KMS-11 (cell line): ENCODE data around the gene PCNX2.

Experiments used
- H2AFZ ChIP-seq: fragments of 200-600 bp; sonication (generic); 2 replicates; pipeline ENCODE4 v1.6.1; 2016; ENCODE audit warnings: antibody characterized with exemption, mixed run types, low read depth
- H3K27ac ChIP-seq: fragments of 200-600 bp; sonication (generic); 2 replicates; pipeline ENCODE4 v1.6.1; 2016; ENCODE audit warnings: mild to moderate bottlenecking, mixed run types
- H3K27me3 ChIP-seq: fragments of 200-600 bp; sonication (generic); 2 replicates; pipeline ENCODE4 v1.6.1; 2017; ENCODE audit warnings: mild to moderate bottlenecking, low read depth, mixed run types, moderate library complexity; ENCODE audit not compliant: insufficient read depth
- H3K36me3 ChIP-seq: fragments of 200-600 bp; sonication (generic); 2 replicates; pipeline ENCODE4 v1.6.1; 2017; ENCODE audit warnings: mild to moderate bottlenecking, mixed run types; ENCODE audit not compliant: insufficient read depth
- H3K4me1 ChIP-seq: fragments of 200-600 bp; sonication (generic); 2 replicates; pipeline ENCODE4 v1.6.1; 2016; ENCODE audit warnings: mild to moderate bottlenecking, low read depth, mixed run types; ENCODE audit not compliant: poor library complexity, severe bottlenecking
- H3K4me2 ChIP-seq: fragments of 200-600 bp; sonication (generic); 2 replicates; pipeline ENCODE4 v1.7.0; 2016; ENCODE audit warnings: mild to moderate bottlenecking, mixed run types
- H3K4me3 ChIP-seq: fragments of 200-600 bp; sonication (generic); IDR thresholded peaks from 2 replicates; pipeline ENCODE4 v1.6.1; 2017; ENCODE audit warnings: low read depth, low read length, mixed read lengths; ENCODE audit not compliant: insufficient read depth
- H3K79me2 ChIP-seq: fragments of 200-600 bp; sonication (generic); 2 replicates; pipeline ENCODE4 v1.6.1; 2016; ENCODE audit warnings: low read depth, mixed run types; ENCODE audit not compliant: insufficient read depth
- H3K9ac ChIP-seq: fragments of 200-600 bp; sonication (generic); 2 replicates; pipeline ENCODE4 v1.6.1; 2016; ENCODE audit warnings: mild to moderate bottlenecking, mixed run types
- H4K20me1 ChIP-seq: fragments of 200-600 bp; sonication (generic); 2 replicates; pipeline ENCODE4 v1.6.1; 2016; ENCODE audit warnings: mild to moderate bottlenecking, mixed run types; ENCODE audit not compliant: insufficient read depth
- TF ChIP-seq, protein P1 (sequence below): fragments of 200-600 bp; sonication (generic); conservative IDR thresholded peaks from 2 replicates; pipeline ENCODE4 v1.6.1; 2017; ENCODE audit warnings: low read depth, mild to moderate bottlenecking, antibody characterized with exemption, low read length, moderate library complexity, mixed read lengths

Gene PCNX2

DNA sequence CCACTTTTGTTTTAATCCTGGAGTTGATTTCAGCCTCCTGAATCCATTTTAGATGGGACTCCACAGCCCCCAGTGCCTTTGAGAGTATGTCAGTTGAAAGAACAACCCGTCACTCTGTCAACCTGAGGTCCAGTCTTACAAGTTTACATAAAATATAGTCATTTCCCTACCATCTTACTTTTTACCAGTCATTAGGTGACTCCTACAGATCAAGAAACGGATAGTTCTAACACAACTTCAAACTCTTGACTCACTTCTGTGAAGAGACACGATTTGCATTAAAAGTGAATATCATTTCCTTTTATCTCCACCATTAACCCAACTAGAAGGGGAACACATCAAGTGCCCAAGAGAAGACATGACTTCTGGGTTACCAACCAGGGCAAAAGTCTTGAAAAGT lies 198.0 kb downstream of the PCNX2 start:
- no peaks in the 10 kb centered on the region for H3K79me2 ChIP-seq
- H4K20me1 ChIP-seq = no peaks in the 10 kb centered on the region
- peaks cover 5% of the 10 kb centered on the region for H3K4me1 ChIP-seq
- H3K27me3 ChIP-seq = no peaks in the 10 kb centered on the region
- H3K36me3 ChIP-seq = no peaks in the 10 kb centered on the region
- H3K4me2 ChIP-seq = no peak overlapping the region
- H3K4me3 ChIP-seq = no peak overlapping the region
- H3K9ac ChIP-seq = no peak overlapping the region
- H2AFZ ChIP-seq = no peak overlapping the region
- H3K27ac ChIP-seq = no peak overlapping the region
- TF ChIP-seq, protein P1, sequence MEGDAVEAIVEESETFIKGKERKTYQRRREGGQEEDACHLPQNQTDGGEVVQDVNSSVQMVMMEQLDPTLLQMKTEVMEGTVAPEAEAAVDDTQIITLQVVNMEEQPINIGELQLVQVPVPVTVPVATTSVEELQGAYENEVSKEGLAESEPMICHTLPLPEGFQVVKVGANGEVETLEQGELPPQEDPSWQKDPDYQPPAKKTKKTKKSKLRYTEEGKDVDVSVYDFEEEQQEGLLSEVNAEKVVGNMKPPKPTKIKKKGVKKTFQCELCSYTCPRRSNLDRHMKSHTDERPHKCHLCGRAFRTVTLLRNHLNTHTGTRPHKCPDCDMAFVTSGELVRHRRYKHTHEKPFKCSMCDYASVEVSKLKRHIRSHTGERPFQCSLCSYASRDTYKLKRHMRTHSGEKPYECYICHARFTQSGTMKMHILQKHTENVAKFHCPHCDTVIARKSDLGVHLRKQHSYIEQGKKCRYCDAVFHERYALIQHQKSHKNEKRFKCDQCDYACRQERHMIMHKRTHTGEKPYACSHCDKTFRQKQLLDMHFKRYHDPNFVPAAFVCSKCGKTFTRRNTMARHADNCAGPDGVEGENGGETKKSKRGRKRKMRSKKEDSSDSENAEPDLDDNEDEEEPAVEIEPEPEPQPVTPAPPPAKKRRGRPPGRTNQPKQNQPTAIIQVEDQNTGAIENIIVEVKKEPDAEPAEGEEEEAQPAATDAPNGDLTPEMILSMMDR = no peak

GRCh38 chr1:233094691-233095090 lies 200.8 kb downstream of the PCNX2 start:
- Histone ChIP-seq H3K9ac (no peak overlapping the region), H3K4me1 (no peaks in the 10 kb centered on the region), H3K4me3 (no peak overlapping the region), H3K36me3 (no peaks in the 10 kb centered on the region), H3K4me2 (no peak overlapping the region), H3K27ac (no peak overlapping the region), H2AFZ (no peak overlapping the region), H3K79me2 (no peaks in the 10 kb centered on the region), H3K27me3 (no peaks in the 10 kb centered on the region), H4K20me1 (no peaks in the 10 kb centered on the region)
- TF ChIP-seq, protein P1 = no peak

GRCh38 chr1:233094269-233094668 lies 201.3 kb downstream of the PCNX2 start:
- Histone ChIP-seq H3K4me2 (no peak overlapping the region), H3K9ac (no peak overlapping the region), H4K20me1 (no peaks in the 10 kb centered on the region), H3K4me3 (no peak overlapping the region), H3K4me1 (no peaks in the 10 kb centered on the region), H3K27ac (no peak overlapping the region), H3K36me3 (no peaks in the 10 kb centered on the region), H2AFZ (no peak overlapping the region), H3K79me2 (no peaks in the 10 kb centered on the region), H3K27me3 (no peaks in the 10 kb centered on the region)
- TF ChIP-seq, protein P1 = no peak

- H3K27ac ChIP-seq = no peak overlapping the region
- H3K9ac ChIP-seq = no peak overlapping the region
- no peaks in the 10 kb centered on the region for H4K20me1 ChIP-seq
- no peak overlapping the region for H2AFZ ChIP-seq
- no peak overlapping the region for H3K4me2 ChIP-seq
- H3K4me1 ChIP-seq = no peaks in the 10 kb centered on the region
- TF ChIP-seq, protein P1 = no peak
- H3K36me3 ChIP-seq = no peaks in the 10 kb centered on the region
- no peaks in the 10 kb centered on the region for H3K27me3 ChIP-seq
- H3K79me2 ChIP-seq = no peaks in the 10 kb centered on the region
- H3K4me3 ChIP-seq = no peak overlapping the region
These were observed 204.6 kb downstream of the PCNX2 start for GRCh38 chr1:233090746-233091494.
